ENCODE measurements around the gene HEMGN.

Gene HEMGN

GRCh38 chr9:97925497-97926334 is 12.3 kb downstream of the HEMGN start:
- no peak for DNase-seq

- DNase-seq: peak; percentile 72
Measured at GRCh38 chr9:97924386-97924785, 13.6 kb downstream of the HEMGN start.

- DNase-seq: peak; percentile 93
Measured at GRCh38 chr9:97923529-97924108, 14.4 kb downstream of the HEMGN start.

- DNase-seq: peak; percentile 99
Measured at GRCh38 chr9:97921959-97922724, 15.8 kb downstream of the HEMGN start, which contains the start of gene TRMO. Gene TRMO, minus strand, starts transcription at chr9:97922500. Its CDS starts 7 bp downstream, at chr9:97922493.

- peak; percentile 59 for DNase-seq
Measured at GRCh38 chr9:97919217-97919813, 18.7 kb downstream of the HEMGN start.

- peak; percentile 66 for DNase-seq
Measured at GRCh38 chr9:97918611-97919010, 19.4 kb downstream of the HEMGN start.

GRCh38 chr9:97911970-97912369 is 26.0 kb downstream of the HEMGN start:
- no peak for DNase-seq

GRCh38 chr9:97911528-97911927 is 26.4 kb downstream of the HEMGN start:
- no peak for DNase-seq

GRCh38 chr9:97910357-97910756 is 27.6 kb downstream of the HEMGN start:
- DNase-seq: no peak

GRCh38 chr9:97908705-97909104 is 29.3 kb downstream of the HEMGN start:
- DNase-seq: no peak

- no peak for DNase-seq
Measured at GRCh38 chr9:97907632-97908031, 30.3 kb downstream of the HEMGN start.

- DNase-seq: no peak
Measured at GRCh38 chr9:97907046-97907445, 30.9 kb downstream of the HEMGN start.

GRCh38 chr9:97906236-97906831 is 31.6 kb downstream of the HEMGN start:
- peak; percentile 63 for DNase-seq

GRCh38 chr9:97905228-97905627 is 32.7 kb downstream of the HEMGN start:
- no peak for DNase-seq

- no peak for DNase-seq
Measured at GRCh38 chr9:97904725-97905124, 33.2 kb downstream of the HEMGN start.

GRCh38 chr9:97903177-97903576 is 34.8 kb downstream of the HEMGN start:
- no peak for DNase-seq

GRCh38 chr9:97900738-97901565 is 37.0 kb downstream of the HEMGN start:
- peak; percentile 57 for DNase-seq

- DNase-seq: no peak
Measured at GRCh38 chr9:97900103-97900737, 37.8 kb downstream of the HEMGN start.

- peak; percentile 21 for DNase-seq
Measured at GRCh38 chr9:97895695-97896332, 42.2 kb downstream of the HEMGN start.

GRCh38 chr9:97895211-97895610 is 42.8 kb downstream of the HEMGN start:
- DNase-seq: no peak

GRCh38 chr9:97892421-97892820 is 45.6 kb downstream of the HEMGN start:
- peak; percentile 5 for DNase-seq
